ENCODE data around the gene KLC1.

The KLC1 gene

GRCh38 chr14:103735815-103736545, 107.0 kb downstream of the KLC1 start:
- DNase-seq (ENCODE audit: low spot score): no peak
- TF ChIP-seq CTCF (IDR thresholded peaks at IDR 0.05; ENCODE audit: extremely low read depth, missing control alignments): no peak

GRCh38 chr14:103736546-103737431, 107.8 kb downstream of the KLC1 start:
- no peak for TF ChIP-seq CTCF (IDR thresholded peaks at IDR 0.05; ENCODE audit: extremely low read depth, missing control alignments)
- DNase-seq (ENCODE audit: low spot score): no peak

GRCh38 chr14:103737432-103738045, 108.5 kb downstream of the KLC1 start:
- DNase-seq (ENCODE audit: low spot score): no peak
- TF ChIP-seq CTCF (IDR thresholded peaks at IDR 0.05; ENCODE audit: extremely low read depth, missing control alignments): no peak

- no peak for DNase-seq (ENCODE audit: low spot score)
- no peak for TF ChIP-seq CTCF (IDR thresholded peaks at IDR 0.05; ENCODE audit: extremely low read depth, missing control alignments)
Measured at GRCh38 chr14:103738166-103738565, 109.2 kb downstream of the KLC1 start.

GRCh38 chr14:103738701-103739451, 109.9 kb downstream of the KLC1 start:
- TF ChIP-seq CTCF (IDR thresholded peaks at IDR 0.05; ENCODE audit: extremely low read depth, missing control alignments): no peak
- DNase-seq (ENCODE audit: low spot score): no peak

GRCh38 chr14:103739466-103739792, 110.4 kb downstream of the KLC1 start:
- no peak for DNase-seq (ENCODE audit: low spot score)
- no peak for TF ChIP-seq CTCF (IDR thresholded peaks at IDR 0.05; ENCODE audit: extremely low read depth, missing control alignments)
